CD4-positive, alpha-beta T cell treated with Interferon alpha-2 for 1 hour (primary cell): Measurements from ENCODE around the gene EGF.
"Not testable (repeated sequence)": the region's sequence is repeated elsewhere in the genome, so short reads cannot be mapped to it uniquely, and the experiment has no call there.

Experiments used
- DNase-seq, 2 donors: peaks; one replicate each; pipeline ENCODE4 v3.0.0-alpha.2; 2020 to 2022

EGF gene

GRCh38 chr4:109998867-109999584, 86.3 kb downstream of the EGF start:
- peak in 1 of 2 donors; percentile 80 for DNase-seq

GRCh38 chr4:109999585-109999912, 86.9 kb downstream of the EGF start:
- DNase-seq: no peak

- peak in 1 of 2 donors; percentile 14 for DNase-seq
These were observed 89.6 kb downstream of the EGF start for GRCh38 chr4:110002326-110002725.

- DNase-seq: no peak
These were observed 90.9 kb downstream of the EGF start for GRCh38 chr4:110003401-110004187.

GRCh38 chr4:110004556-110004955, 91.9 kb downstream of the EGF start:
- DNase-seq: no peak

GRCh38 chr4:110005461-110006056, 92.9 kb downstream of the EGF start:
- peak in 1 of 2 donors; percentile 74 for DNase-seq

- no peak for DNase-seq
These were observed 94.5 kb downstream of the EGF start for GRCh38 chr4:110007217-110007616.

GRCh38 chr4:110008540-110008939, 95.9 kb downstream of the EGF start:
- no peak for DNase-seq

GRCh38 chr4:110009550-110009949, 96.9 kb downstream of the EGF start:
- no peak for DNase-seq

GRCh38 chr4:110010797-110011196, 98.1 kb downstream of the EGF start:
- no peak for DNase-seq

- no peak for DNase-seq
These were observed 100.2 kb downstream of the EGF start for GRCh38 chr4:110012917-110013316.

- no peak for DNase-seq
These were observed 101.5 kb downstream of the EGF start for GRCh38 chr4:110014233-110014632.

- no peak for DNase-seq
These were observed 106.5 kb downstream of the EGF start for GRCh38 chr4:110019153-110019552.

GRCh38 chr4:110020139-110020538, 107.5 kb downstream of the EGF start:
- no peak for DNase-seq

GRCh38 chr4:110020646-110021443, 108.2 kb downstream of the EGF start:
- no peak for DNase-seq

GRCh38 chr4:110022457-110022856, 109.8 kb downstream of the EGF start:
- DNase-seq: no peak

GRCh38 chr4:110025056-110025455, 112.4 kb downstream of the EGF start:
- DNase-seq: no peak

GRCh38 chr4:110025718-110026117, 113.0 kb downstream of the EGF start:
- no peak for DNase-seq

- DNase-seq: peak in 1 of 2 donors; percentile 40
These were observed 119.9 kb downstream of the EGF start for GRCh38 chr4:110032603-110033002.

GRCh38 chr4:110033355-110034025, 120.8 kb downstream of the EGF start:
- DNase-seq: no peak

- peak; percentile 9 to 20 for DNase-seq
These were observed 121.3 kb downstream of the EGF start for GRCh38 chr4:110034026-110034393.

- DNase-seq: not testable (repeated sequence)
These were observed 126.5 kb downstream of the EGF start for GRCh38 chr4:110039164-110039563.

- no peak for DNase-seq
These were observed 129.1 kb downstream of the EGF start for GRCh38 chr4:110041735-110042134.
